ENCODE data around the gene SMG1. TPM values are rescaled to one million over a fixed set of nuclear protein-coding genes. Genes with fewer than 3 reads are reported as not detected.

The SMG1 gene
- total and polyA plus RNA-seq, 2 donors (not counting 1 experiment from before 2014, with no cell fraction given): 30.1 to 101 TPM

GRCh38 chr16:18811925-18812324, 114.3 kb downstream of the SMG1 start:
- no peak overlapping the region for H3K9ac ChIP-seq (ENCODE audit: insufficient read depth, low read length)
- no peaks in the 10 kb centered on the region for H3K79me2 ChIP-seq (ENCODE audit: control insufficient read depth, insufficient read depth, low read length)
- H3K9me3 ChIP-seq (ENCODE audit: control insufficient read depth, insufficient read depth, low read depth, low read length): no peaks in the 10 kb centered on the region
- H3K27ac ChIP-seq (ENCODE audit: insufficient read depth, low read length): no peak overlapping the region
- no peaks in the 10 kb centered on the region for H3K27me3 ChIP-seq (ENCODE audit: control insufficient read depth, insufficient read depth, low read length)
- no peak for DNase-seq (ENCODE audit: low read depth in 2 of 2)
- TF ChIP-seq, protein P1, sequence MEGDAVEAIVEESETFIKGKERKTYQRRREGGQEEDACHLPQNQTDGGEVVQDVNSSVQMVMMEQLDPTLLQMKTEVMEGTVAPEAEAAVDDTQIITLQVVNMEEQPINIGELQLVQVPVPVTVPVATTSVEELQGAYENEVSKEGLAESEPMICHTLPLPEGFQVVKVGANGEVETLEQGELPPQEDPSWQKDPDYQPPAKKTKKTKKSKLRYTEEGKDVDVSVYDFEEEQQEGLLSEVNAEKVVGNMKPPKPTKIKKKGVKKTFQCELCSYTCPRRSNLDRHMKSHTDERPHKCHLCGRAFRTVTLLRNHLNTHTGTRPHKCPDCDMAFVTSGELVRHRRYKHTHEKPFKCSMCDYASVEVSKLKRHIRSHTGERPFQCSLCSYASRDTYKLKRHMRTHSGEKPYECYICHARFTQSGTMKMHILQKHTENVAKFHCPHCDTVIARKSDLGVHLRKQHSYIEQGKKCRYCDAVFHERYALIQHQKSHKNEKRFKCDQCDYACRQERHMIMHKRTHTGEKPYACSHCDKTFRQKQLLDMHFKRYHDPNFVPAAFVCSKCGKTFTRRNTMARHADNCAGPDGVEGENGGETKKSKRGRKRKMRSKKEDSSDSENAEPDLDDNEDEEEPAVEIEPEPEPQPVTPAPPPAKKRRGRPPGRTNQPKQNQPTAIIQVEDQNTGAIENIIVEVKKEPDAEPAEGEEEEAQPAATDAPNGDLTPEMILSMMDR (conservative IDR thresholded peaks at IDR 0.05 in 1 of 2, IDR thresholded peaks at IDR 0.05 in 1 of 2; ENCODE audit: low read depth in 1 of 2, low read length in 2 of 2): no peak
- TF ChIP-seq EZH2 (IDR thresholded peaks at IDR 0.05; ENCODE audit: low read length, missing control alignments): no peak
- H3K36me3 ChIP-seq (ENCODE audit: control insufficient read depth, insufficient read depth, low read length): peaks cover 7% of the 10 kb centered on the region
- no peak overlapping the region for H2AFZ ChIP-seq (ENCODE audit: low read length)
- no peak overlapping the region for H3K4me2 ChIP-seq (ENCODE audit: extremely low read depth, insufficient read depth, low read length)
- H4K20me1 ChIP-seq (ENCODE audit: control insufficient read depth, extremely low read depth, insufficient read depth, low read length): no peaks in the 10 kb centered on the region
- no peaks in the 10 kb centered on the region for H3K4me1 ChIP-seq (ENCODE audit: control insufficient read depth, extremely low read depth, insufficient read depth, low read length)
- no peak overlapping the region for H3K4me3 ChIP-seq (replicated peaks in 1 of 4; ENCODE audit: control extremely low read depth in 1 of 4, insufficient read depth in 1 of 4, low read depth in 3 of 4, low read length in 4 of 4)

DNA sequence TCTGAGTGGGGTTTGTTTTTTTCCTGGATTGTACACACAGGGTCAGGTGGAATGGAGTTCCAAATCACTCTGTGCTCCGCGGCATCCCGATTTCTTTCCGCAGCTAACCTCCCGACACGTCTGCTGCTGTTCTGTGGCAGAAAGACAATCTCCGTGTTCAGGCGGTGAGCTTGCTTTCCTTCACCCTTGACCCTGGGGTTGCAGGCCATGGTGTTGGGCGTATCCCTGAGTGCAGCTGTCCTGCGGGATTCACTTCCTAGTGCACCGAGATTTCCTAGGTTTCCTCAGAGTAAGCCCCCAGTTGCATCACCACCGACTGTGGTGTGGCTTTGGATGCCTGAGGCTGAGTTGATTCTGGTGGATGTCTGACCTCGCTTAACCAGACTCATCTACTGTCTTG, 117.0 kb downstream of the SMG1 start:
- H3K27ac ChIP-seq (ENCODE audit: insufficient read depth, low read length): no peak overlapping the region
- H3K36me3 ChIP-seq (ENCODE audit: control insufficient read depth, insufficient read depth, low read length): peaks cover 5% of the 10 kb centered on the region
- no peak for TF ChIP-seq EZH2 (IDR thresholded peaks at IDR 0.05; ENCODE audit: low read length, missing control alignments)
- TF ChIP-seq, protein P1 (conservative IDR thresholded peaks at IDR 0.05 in 1 of 2, IDR thresholded peaks at IDR 0.05 in 1 of 2; ENCODE audit: low read depth in 1 of 2, low read length in 2 of 2): no peak
- H3K4me1 ChIP-seq (ENCODE audit: control insufficient read depth, extremely low read depth, insufficient read depth, low read length): no peaks in the 10 kb centered on the region
- no peak overlapping the region for H2AFZ ChIP-seq (ENCODE audit: low read length)
- no peak overlapping the region for H3K4me2 ChIP-seq (ENCODE audit: extremely low read depth, insufficient read depth, low read length)
- no peak for DNase-seq (ENCODE audit: low read depth in 2 of 2)
- H3K9ac ChIP-seq (ENCODE audit: insufficient read depth, low read length): no peak overlapping the region
- H3K79me2 ChIP-seq (ENCODE audit: control insufficient read depth, insufficient read depth, low read length): no peaks in the 10 kb centered on the region
- H3K4me3 ChIP-seq (replicated peaks in 1 of 4; ENCODE audit: control extremely low read depth in 1 of 4, insufficient read depth in 1 of 4, low read depth in 3 of 4, low read length in 4 of 4): no peak overlapping the region
- H3K27me3 ChIP-seq (ENCODE audit: control insufficient read depth, insufficient read depth, low read length): no peaks in the 10 kb centered on the region
- H3K9me3 ChIP-seq (ENCODE audit: control insufficient read depth, insufficient read depth, low read depth, low read length): no peaks in the 10 kb centered on the region
- no peaks in the 10 kb centered on the region for H4K20me1 ChIP-seq (ENCODE audit: control insufficient read depth, extremely low read depth, insufficient read depth, low read length)

DNA sequence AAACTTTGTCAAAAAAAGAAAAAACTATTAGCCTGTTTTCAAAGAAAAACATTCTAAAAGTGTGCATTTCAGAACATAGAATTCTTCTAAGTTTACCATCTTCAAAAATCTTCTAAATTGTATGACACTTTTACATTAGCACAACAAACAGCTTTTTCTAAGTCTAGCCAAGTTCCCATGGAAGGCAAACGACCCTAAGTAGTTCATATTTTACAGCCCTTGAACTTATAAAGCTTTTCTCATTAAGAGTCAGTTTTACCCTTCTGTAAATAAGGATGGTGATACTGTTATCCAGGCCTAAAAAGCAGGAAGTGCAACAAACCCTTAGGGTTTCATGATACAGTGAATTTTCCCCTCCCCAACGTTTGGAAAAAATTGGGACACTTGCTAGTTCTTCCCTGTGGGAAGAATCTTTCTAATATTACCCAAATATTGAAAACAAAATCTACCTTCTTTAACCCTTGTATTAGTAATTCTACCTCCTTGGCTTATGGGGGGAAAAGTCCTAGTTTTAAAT, 120.9 kb downstream of the SMG1 start:
- DNase-seq (ENCODE audit: low read depth in 2 of 2): no peak
- Histone ChIP-seq H3K4me1 (ENCODE audit: control insufficient read depth, extremely low read depth, insufficient read depth, low read length) (no peaks in the 10 kb centered on the region), H3K27ac (ENCODE audit: insufficient read depth, low read length) (no peak overlapping the region), H3K9me3 (ENCODE audit: control insufficient read depth, insufficient read depth, low read depth, low read length) (no peaks in the 10 kb centered on the region), H3K36me3 (ENCODE audit: control insufficient read depth, insufficient read depth, low read length) (peaks cover 4% of the 10 kb centered on the region), H3K79me2 (ENCODE audit: control insufficient read depth, insufficient read depth, low read length) (peaks cover 10% of the 10 kb centered on the region), H3K27me3 (ENCODE audit: control insufficient read depth, insufficient read depth, low read length) (no peaks in the 10 kb centered on the region), H3K4me2 (ENCODE audit: extremely low read depth, insufficient read depth, low read length) (no peak overlapping the region), H3K4me3 (replicated peaks in 1 of 4; ENCODE audit: control extremely low read depth in 1 of 4, insufficient read depth in 1 of 4, low read depth in 3 of 4, low read length in 4 of 4) (no peak overlapping the region), H3K9ac (ENCODE audit: insufficient read depth, low read length) (no peak overlapping the region), H2AFZ (ENCODE audit: low read length) (no peak overlapping the region), H4K20me1 (ENCODE audit: control insufficient read depth, extremely low read depth, insufficient read depth, low read length) (no peaks in the 10 kb centered on the region)
- TF ChIP-seq, protein P1 (conservative IDR thresholded peaks at IDR 0.05 in 1 of 2, IDR thresholded peaks at IDR 0.05 in 1 of 2; ENCODE audit: low read depth in 1 of 2, low read length in 2 of 2): no peak
- no peak for TF ChIP-seq EZH2 (IDR thresholded peaks at IDR 0.05; ENCODE audit: low read length, missing control alignments)
